Neural progenitor cell (in vitro differentiated cells): ENCODE measurements around the gene TANC2. TPM values are rescaled to one million over a fixed set of nuclear protein-coding genes. Genes with fewer than 3 reads are reported as not detected.

Experiments used
- DNase-seq: peaks from one replicate; pipeline ENCODE4 v3.0.0-alpha.2; 2016; ENCODE audit warnings: low spot score
- H2AFZ ChIP-seq: fragments of 200-600 bp; sonication (generic); replicated peaks from 2 replicates; pipeline ENCODE4 v1.6.1; 2016; ENCODE audit warnings: antibody characterized with exemption
- H3F3A ChIP-seq: fragments of 200-600 bp; sonication (generic); 2 replicates; pipeline ENCODE4 v1.6.1; 2016; ENCODE audit warnings: antibody characterized with exemption, low read depth
- H3K27ac ChIP-seq: fragments of 200-600 bp; sonication (generic); 2 replicates; pipeline ENCODE4 v1.5.1; 2016; ENCODE audit warnings: mild to moderate bottlenecking
- H3K27me3 ChIP-seq: fragments of 200-600 bp; sonication (generic); 2 replicates; pipeline ENCODE4 v1.6.1; 2016; ENCODE audit warnings: mild to moderate bottlenecking, moderate library complexity
- H3K36me3 ChIP-seq: fragments of 200-600 bp; sonication (generic); 2 replicates; pipeline ENCODE4 v1.5.1; 2016
- H3K4me1 ChIP-seq: fragments of 200-600 bp; sonication (generic); 2 replicates; pipeline ENCODE4 v1.6.1; 2016; ENCODE audit warnings: mixed run types
- H3K4me2 ChIP-seq: fragments of 200-600 bp; sonication (generic); 2 replicates; pipeline ENCODE4 v1.6.1; 2016
- H3K4me3 ChIP-seq: fragments of 200-600 bp; sonication (generic); 2 replicates; pipeline ENCODE4 v1.5.1; 2016
- H3K79me2 ChIP-seq: fragments of 200-600 bp; sonication (generic); 2 replicates; pipeline ENCODE4 v1.6.1; 2016; ENCODE audit warnings: low read depth
- H3K9ac ChIP-seq: fragments of 200-600 bp; sonication (generic); 2 replicates; pipeline ENCODE4 v1.6.1; 2016
- H3K9me3 ChIP-seq: fragments of 200-600 bp; sonication (generic); 2 replicates; pipeline ENCODE4 v1.5.1; 2016; ENCODE audit warnings: low read depth
- H4K20me1 ChIP-seq: fragments of 200-600 bp; sonication (generic); 2 replicates; pipeline ENCODE4 v1.6.1; 2016; ENCODE audit warnings: low read depth
- H3K27ac Mint-ChIP-seq: 3 replicates; pipeline ENCODE4 v1.8.0; 2021; ENCODE audit warnings: mixed read lengths
- H3K27me3 Mint-ChIP-seq: 2 replicates; pipeline ENCODE4 v1.8.0; 2022; ENCODE audit warnings: low read depth, mild to moderate bottlenecking, inconsistent platforms, moderate library complexity, mixed read lengths; ENCODE audit not compliant: insufficient read depth
- H3K36me3 Mint-ChIP-seq: 3 replicates; pipeline ENCODE4 v1.8.0; 2021; ENCODE audit warnings: mixed read lengths
- H3K4me1 Mint-ChIP-seq: 3 replicates; pipeline ENCODE4 v1.8.0; 2021; ENCODE audit warnings: mixed read lengths
- H3K4me3 Mint-ChIP-seq: 3 replicates; pipeline ENCODE4 v1.8.0; 2021; ENCODE audit warnings: mild to moderate bottlenecking, moderate library complexity, mixed read lengths
- H3K9me3 Mint-ChIP-seq: 3 replicates; pipeline ENCODE4 v1.8.0; 2020; ENCODE audit warnings: mixed read lengths
- EZH2 ChIP-seq: fragments of 200-600 bp; sonication (generic); IDR thresholded peaks from 2 replicates; pipeline ENCODE4 v1.6.1; 2017; ENCODE audit warnings: antibody characterized with exemption, mild to moderate bottlenecking, moderate library complexity
- EZH2phosphoT487 ChIP-seq: fragments of 200-600 bp; sonication (generic); IDR thresholded peaks from 2 replicates; pipeline ENCODE4 v1.6.1; 2017; ENCODE audit warnings: antibody characterized with exemption
- microRNA counts: library from miRNA; unstranded; fragments of <30 nt; microRNA quantifications from one replicate; lab custom pipeline; 2016
- microRNA-seq: library from miRNA; unstranded; fragments of <30 nt; microRNA quantifications from one replicate; pipeline ENCODE4, GENCODE V29; 2016
- small RNA-seq: library from RNA; depleted of rRNA; stranded (forward); fragments of <200 nt; gene quantifications from one replicate; pipeline ENCODE3, GENCODE V24; 2015
- total RNA-seq: library from RNA; depleted of rRNA; stranded (reverse); fragments of >200 nt; gene quantifications from 2 replicates; pipeline ENCODE4 v1.2.3, GENCODE V29; 2015; ENCODE audit warnings: low replicate concordance
- TF ChIP-seq, protein P1 (sequence below): fragments of 200-600 bp; sonication (generic); IDR thresholded peaks from 2 replicates; pipeline ENCODE4 v1.5.1; 2017; ENCODE audit warnings: antibody characterized with exemption, mild to moderate bottlenecking

Gene TANC2
- total RNA-seq, 1 donor from 2014 or later: 8.3 TPM

DNA sequence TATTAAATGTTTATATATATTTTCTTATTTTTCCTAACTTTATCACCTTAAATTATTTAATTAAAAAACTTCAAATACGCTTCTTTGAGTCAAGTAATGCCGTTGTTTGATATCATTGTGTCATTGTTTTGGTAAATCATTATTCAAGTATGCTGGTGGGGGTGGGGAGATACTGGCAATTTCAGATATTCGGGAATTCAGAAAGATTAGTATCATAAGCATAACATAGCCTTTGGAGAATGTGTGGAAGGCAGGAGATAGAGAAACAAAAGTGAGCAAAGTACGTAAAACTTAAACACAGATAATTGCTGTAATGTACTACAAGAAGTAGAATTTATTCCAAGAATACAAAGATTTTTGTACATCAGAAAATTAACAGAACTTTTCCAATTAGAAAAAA is 49.8 kb downstream of the TANC2 start:
- Histone ChIP-seq H3K9ac (no peak overlapping the region), H3K4me2 (no peak overlapping the region), H4K20me1 (no peaks in the 10 kb centered on the region), H3K27ac (no peak overlapping the region), H3K79me2 (no peaks in the 10 kb centered on the region), H3K4me1 (no peaks in the 10 kb centered on the region), H3K9me3 (no peaks in the 10 kb centered on the region), H2AFZ (no peak overlapping the region), H3K27me3 (no peaks in the 10 kb centered on the region), H3F3A (no peaks in the 10 kb centered on the region), H3K4me3 (no peak overlapping the region), H3K36me3 (no peaks in the 10 kb centered on the region)
- TF ChIP-seq EZH2phosphoT487: no peak
- TF ChIP-seq EZH2: no peak
- TF ChIP-seq, protein P1, sequence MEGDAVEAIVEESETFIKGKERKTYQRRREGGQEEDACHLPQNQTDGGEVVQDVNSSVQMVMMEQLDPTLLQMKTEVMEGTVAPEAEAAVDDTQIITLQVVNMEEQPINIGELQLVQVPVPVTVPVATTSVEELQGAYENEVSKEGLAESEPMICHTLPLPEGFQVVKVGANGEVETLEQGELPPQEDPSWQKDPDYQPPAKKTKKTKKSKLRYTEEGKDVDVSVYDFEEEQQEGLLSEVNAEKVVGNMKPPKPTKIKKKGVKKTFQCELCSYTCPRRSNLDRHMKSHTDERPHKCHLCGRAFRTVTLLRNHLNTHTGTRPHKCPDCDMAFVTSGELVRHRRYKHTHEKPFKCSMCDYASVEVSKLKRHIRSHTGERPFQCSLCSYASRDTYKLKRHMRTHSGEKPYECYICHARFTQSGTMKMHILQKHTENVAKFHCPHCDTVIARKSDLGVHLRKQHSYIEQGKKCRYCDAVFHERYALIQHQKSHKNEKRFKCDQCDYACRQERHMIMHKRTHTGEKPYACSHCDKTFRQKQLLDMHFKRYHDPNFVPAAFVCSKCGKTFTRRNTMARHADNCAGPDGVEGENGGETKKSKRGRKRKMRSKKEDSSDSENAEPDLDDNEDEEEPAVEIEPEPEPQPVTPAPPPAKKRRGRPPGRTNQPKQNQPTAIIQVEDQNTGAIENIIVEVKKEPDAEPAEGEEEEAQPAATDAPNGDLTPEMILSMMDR: no peak
- Mint-ChIP-seq H3K4me3 (no peak overlapping the region), H3K27ac (no peak overlapping the region), H3K36me3 (peaks cover 4% of the 10 kb centered on the region), H3K27me3 (no peaks in the 10 kb centered on the region), H3K9me3 (peaks cover 9% of the 10 kb centered on the region), H3K4me1 (no peaks in the 10 kb centered on the region)
- DNase-seq: no peak

MicroRNAs encoded within 50 kb of the gene (microRNA counts, 767-probe panel; counts per million panel counts)
- microRNA hsa-miR-633 (lab: Ali Mortazavi, UCI): 460 counts per million, percentile 90 among the panel's probes with 10 or more counts

Small RNAs within 50 kb of the gene (microRNA-seq; reads per million reads assigned to microRNA genes)
- not detected for gene MIR633

Small RNAs within 50 kb of the gene (small RNA-seq; reads per million reads assigned to genes)
- not detected for gene MIR633

Other genes with a start within 250 kb of the TANC2 start
- 0.46 and 0.51 TPM in 2 replicates for gene MARCHF10, start 157.9 kb upstream of the TANC2 start, total RNA-seq